ELR (cell line): Measurements from ENCODE around the gene ITGAL.

Experiments
- DNase-seq: peaks from one replicate; pipeline ENCODE4 v3.0.0-alpha.2; 2015; ENCODE audit warnings: low read depth

ITGAL gene

GRCh38 chr16:30567160-30567990 is 94.8 kb downstream of the ITGAL start:
- peak; percentile 40 for DNase-seq

- DNase-seq, result peak; percentile 79
Measured at GRCh38 chr16:30567991-30568638, 95.6 kb downstream of the ITGAL start.

- no peak for DNase-seq
Measured at GRCh38 chr16:30569281-30569680, 96.7 kb downstream of the ITGAL start.

- no peak for DNase-seq
Measured at GRCh38 chr16:30569746-30570635, 97.4 kb downstream of the ITGAL start.

- DNase-seq, result peak; percentile 40
Measured at GRCh38 chr16:30570636-30571444, 98.3 kb downstream of the ITGAL start.

GRCh38 chr16:30571445-30572322 is 99.1 kb downstream of the ITGAL start, which contains the start of gene ZNF688:
Gene ZNF688, minus strand, starts transcription at chr16:30571714. Its CDS starts 85 bp downstream, at chr16:30571629.
- peak; percentile 98 for DNase-seq
